GM23248 (cell line): ENCODE results near the gene LSAMP.

ENCODE experiments used
- EZH2 ChIP-seq: fragments of 200-600 bp; sonication (generic); IDR thresholded peaks from 2 replicates; pipeline ENCODE4 v1.6.1; 2018; ENCODE audit warnings: antibody characterized with exemption, mild to moderate bottlenecking; ENCODE audit not compliant: insufficient read depth, poor library complexity, severe bottlenecking
- EZH2phosphoT487 ChIP-seq: fragments of 200-600 bp; sonication (generic); IDR thresholded peaks from 2 replicates; pipeline ENCODE4 v1.6.1; 2018; ENCODE audit warnings: antibody characterized with exemption, moderate library complexity, mild to moderate bottlenecking, low read depth; ENCODE audit not compliant: insufficient read depth

DNA sequence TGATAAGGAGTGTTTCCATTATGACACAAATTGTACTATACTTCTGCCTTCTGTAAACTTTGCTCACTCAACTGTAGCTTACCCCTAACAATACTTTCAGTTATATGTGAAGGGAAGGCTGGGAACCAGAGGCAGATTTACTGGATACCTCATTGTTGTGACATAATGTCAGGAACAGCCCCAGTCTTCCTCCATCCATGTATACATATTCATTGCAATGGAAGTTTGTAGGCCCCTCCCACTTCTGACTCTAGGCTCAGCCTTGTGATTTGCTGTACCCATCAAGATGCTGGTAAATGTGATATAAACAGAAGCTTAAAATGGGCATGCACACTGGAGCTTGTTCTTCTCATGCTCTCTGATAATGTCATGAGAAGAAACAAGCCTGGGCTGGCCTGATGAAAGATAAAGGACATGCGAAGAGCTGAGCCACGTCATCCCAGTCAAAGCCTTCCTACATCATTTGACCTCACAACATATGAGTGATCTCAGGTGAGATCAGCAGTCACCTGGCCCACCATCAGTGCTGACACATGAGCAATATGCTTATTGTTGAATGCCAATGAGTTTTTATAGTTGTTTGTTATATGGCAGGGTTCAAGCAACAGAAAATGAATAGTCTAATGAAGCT, 554.2 kb downstream of the LSAMP start:
- TF ChIP-seq EZH2 (no peak), EZH2phosphoT487 (no peak)
